Nephron progenitor cell (in vitro differentiated cells): ENCODE measurements around the gene EIF4G1.
A peak's percentile ranks its signal among the peaks of the same experiment; 100 is the strongest.

Experiments used
- DNase-seq: peaks from one replicate; pipeline ENCODE4 v3.0.0; 2021
- H3K27ac Mint-ChIP-seq: 2 replicates; pipeline ENCODE4 v1.8.0; 2021; ENCODE audit warnings: mild to moderate bottlenecking, moderate library complexity, mixed read lengths
- H3K27me3 Mint-ChIP-seq: 2 replicates; pipeline ENCODE4 v1.8.0; 2021; ENCODE audit warnings: mild to moderate bottlenecking, low read depth, mixed read lengths; ENCODE audit not compliant: poor library complexity
- H3K36me3 Mint-ChIP-seq: 2 replicates; pipeline ENCODE4 v1.8.0; 2021; ENCODE audit warnings: low read depth, mixed read lengths
- H3K4me1 Mint-ChIP-seq: 2 replicates; pipeline ENCODE4 v1.8.0; 2021; ENCODE audit warnings: mixed read lengths
- H3K4me3 Mint-ChIP-seq: 2 replicates; pipeline ENCODE4 v1.8.0; 2021; ENCODE audit warnings: mild to moderate bottlenecking, moderate library complexity, mixed read lengths
- H3K9me3 Mint-ChIP-seq: 2 replicates; pipeline ENCODE4 v1.8.0; 2021; ENCODE audit warnings: mild to moderate bottlenecking, moderate library complexity, mixed read lengths
- TF ChIP-seq, protein P1 (sequence below): fragments of 200-600 bp; sonication (generic); IDR thresholded peaks from 2 replicates; pipeline ENCODE4 v1.5.0; 2021; ENCODE audit warnings: antibody characterized with exemption

EIF4G1 gene

DNA sequence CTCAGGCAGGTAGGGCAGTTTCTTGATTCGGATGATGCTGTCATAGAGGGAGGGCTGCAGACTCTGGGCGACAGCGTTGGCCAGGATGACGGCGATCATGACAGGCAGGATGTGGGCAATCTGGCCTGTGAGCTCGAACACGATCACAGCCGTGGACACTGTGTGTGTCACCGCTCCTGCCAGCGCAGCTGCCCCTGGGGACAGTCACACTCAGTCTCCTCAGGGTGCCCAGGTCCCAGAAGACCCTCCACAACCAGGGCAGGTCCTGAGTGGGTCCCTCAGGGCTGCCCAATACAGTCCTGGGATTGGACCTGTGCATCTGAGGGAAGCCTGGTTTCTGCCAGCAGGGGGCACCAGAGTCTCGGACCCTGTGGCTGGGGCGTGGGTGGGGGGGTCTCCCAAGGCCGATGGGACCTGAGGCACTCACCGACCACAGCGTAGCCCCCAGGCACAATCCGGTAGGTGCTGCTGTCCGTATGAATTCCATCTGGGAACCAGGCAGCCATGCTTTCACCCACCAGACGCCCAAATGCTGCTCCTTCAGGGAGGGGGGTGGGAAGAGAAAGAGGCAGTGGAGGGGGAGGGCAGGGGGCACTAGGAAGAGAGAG lies 39.8 kb downstream of the EIF4G1 start:
- no peak overlapping the region for H3K27ac Mint-ChIP-seq
- peaks cover 37% of the 10 kb centered on the region for H3K4me1 Mint-ChIP-seq
- DNase-seq = peak; percentile 82
- TF ChIP-seq, protein P1, sequence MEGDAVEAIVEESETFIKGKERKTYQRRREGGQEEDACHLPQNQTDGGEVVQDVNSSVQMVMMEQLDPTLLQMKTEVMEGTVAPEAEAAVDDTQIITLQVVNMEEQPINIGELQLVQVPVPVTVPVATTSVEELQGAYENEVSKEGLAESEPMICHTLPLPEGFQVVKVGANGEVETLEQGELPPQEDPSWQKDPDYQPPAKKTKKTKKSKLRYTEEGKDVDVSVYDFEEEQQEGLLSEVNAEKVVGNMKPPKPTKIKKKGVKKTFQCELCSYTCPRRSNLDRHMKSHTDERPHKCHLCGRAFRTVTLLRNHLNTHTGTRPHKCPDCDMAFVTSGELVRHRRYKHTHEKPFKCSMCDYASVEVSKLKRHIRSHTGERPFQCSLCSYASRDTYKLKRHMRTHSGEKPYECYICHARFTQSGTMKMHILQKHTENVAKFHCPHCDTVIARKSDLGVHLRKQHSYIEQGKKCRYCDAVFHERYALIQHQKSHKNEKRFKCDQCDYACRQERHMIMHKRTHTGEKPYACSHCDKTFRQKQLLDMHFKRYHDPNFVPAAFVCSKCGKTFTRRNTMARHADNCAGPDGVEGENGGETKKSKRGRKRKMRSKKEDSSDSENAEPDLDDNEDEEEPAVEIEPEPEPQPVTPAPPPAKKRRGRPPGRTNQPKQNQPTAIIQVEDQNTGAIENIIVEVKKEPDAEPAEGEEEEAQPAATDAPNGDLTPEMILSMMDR = peak; percentile 70
- no peak overlapping the region for H3K4me3 Mint-ChIP-seq
- H3K36me3 Mint-ChIP-seq = peaks cover 18% of the 10 kb centered on the region
- peaks cover 3% of the 10 kb centered on the region for H3K27me3 Mint-ChIP-seq
- H3K9me3 Mint-ChIP-seq = no peaks in the 10 kb centered on the region

DNA sequence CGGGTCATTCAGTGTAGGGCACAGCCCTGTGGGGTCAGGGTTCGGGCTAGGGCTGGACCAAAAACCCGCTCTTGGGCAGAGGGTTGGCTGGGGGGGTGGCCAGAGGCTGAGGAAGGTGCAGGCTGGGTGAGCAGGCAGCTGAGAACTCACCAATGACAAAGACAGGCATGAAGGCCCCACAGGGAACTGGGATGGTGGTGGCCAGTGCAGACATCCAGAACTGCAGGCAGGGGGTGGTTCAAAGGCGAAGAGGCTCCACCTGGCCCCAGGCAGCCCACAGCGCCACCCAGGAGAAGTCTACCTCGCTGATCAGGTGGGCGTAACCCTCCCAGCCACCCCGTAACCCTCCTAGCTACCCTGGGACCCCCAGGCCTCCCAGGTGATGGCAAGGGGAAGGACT lies 40.3 kb downstream of the EIF4G1 start:
- no peak for DNase-seq
- Mint-ChIP-seq H3K27ac (no peak overlapping the region), H3K9me3 (no peaks in the 10 kb centered on the region), H3K4me1 (peaks cover 41% of the 10 kb centered on the region), H3K27me3 (peaks cover 3% of the 10 kb centered on the region), H3K36me3 (peaks cover 18% of the 10 kb centered on the region), H3K4me3 (no peak overlapping the region)
- TF ChIP-seq, protein P1 = no peak

DNA sequence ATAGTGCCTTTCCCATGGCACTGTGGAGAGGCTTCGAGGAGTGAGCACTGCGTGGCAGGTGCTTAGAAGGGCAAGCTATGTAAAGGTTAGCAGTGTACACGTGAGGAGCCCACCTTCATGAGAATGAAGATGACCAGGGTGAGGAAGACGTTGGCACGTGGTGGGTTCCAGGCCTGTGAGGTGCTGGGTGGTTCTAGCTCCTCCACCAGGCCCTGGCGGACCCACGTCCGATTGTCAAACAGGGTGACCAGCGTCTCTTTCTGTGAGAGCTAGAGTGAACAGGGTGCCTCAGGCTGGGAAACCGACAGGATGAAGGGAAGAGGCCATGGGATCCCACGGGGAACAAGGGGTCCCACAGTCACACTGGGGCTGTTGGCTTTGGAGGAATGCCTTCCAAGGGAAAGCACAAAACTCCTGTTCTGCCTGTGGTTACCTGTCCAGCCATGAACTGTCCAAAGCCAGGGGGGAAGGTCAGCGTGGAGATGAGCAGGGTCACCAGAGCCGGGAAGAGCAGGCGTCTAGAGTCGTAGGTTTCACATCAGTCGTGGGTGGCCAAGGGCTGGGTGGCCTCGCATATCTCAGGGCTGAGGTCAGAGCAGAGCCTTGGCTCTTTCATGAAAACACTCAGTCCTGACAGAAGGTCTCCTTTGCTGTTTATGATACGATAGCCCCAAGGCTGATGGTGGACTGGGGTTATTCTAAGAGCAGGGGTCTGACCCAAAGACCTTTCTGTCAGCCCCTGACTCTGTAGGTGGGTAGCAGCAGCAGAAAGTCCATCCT lies 41.0 kb downstream of the EIF4G1 start:
- peaks cover 10% of the 10 kb centered on the region for H3K27me3 Mint-ChIP-seq
- H3K9me3 Mint-ChIP-seq = no peaks in the 10 kb centered on the region
- H3K36me3 Mint-ChIP-seq = peaks cover 18% of the 10 kb centered on the region
- H3K4me1 Mint-ChIP-seq = peaks cover 48% of the 10 kb centered on the region
- DNase-seq = no peak
- peak overlapping the region; percentile 58 for H3K27ac Mint-ChIP-seq
- TF ChIP-seq, protein P1 = no peak
- H3K4me3 Mint-ChIP-seq = no peak overlapping the region

- TF ChIP-seq, protein P1 = no peak
- H3K27ac Mint-ChIP-seq = no peak overlapping the region
- no peak for DNase-seq
- no peak overlapping the region for H3K4me3 Mint-ChIP-seq
- peaks cover 8% of the 10 kb centered on the region for H3K27me3 Mint-ChIP-seq
- H3K9me3 Mint-ChIP-seq = no peaks in the 10 kb centered on the region
- H3K4me1 Mint-ChIP-seq = peaks cover 37% of the 10 kb centered on the region
- H3K36me3 Mint-ChIP-seq = peaks cover 14% of the 10 kb centered on the region
Measured at GRCh38 chr3:184357248-184358123, 43.1 kb downstream of the EIF4G1 start.

DNA sequence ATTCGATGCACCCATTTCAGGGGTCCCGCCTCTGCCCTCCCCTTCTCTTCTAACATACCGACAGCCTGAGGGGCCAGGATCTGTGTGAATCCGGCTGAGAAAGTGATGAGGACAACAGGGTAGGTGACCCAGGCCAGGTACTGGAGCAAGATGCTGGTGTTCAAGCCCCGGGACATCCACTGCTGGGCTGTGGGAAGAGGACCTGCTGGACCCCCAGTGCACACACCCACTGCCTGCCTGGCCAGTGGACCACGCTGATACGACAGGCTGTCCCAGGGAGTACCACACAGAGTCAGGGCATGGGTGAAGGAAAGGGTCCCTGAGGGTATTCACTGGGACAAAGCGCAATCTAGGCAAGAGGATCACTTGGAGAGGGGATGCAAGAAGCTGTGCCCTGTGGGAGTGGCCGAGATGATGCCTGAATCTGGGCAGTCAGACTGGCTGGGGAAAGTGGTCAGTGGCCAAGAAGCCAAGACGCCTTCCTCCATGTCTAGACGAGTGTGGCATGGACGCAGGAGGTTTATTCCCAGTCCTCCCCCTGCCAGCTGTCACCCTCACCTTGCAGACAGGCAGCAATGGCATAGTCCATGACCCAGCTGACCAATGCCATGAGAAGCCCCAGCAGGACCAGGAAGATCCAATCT lies 43.8 kb downstream of the EIF4G1 start:
- H3K27me3 Mint-ChIP-seq = peaks cover 8% of the 10 kb centered on the region
- H3K36me3 Mint-ChIP-seq = peaks cover 14% of the 10 kb centered on the region
- no peak overlapping the region for H3K27ac Mint-ChIP-seq
- H3K4me1 Mint-ChIP-seq = peaks cover 37% of the 10 kb centered on the region
- no peak overlapping the region for H3K4me3 Mint-ChIP-seq
- no peaks in the 10 kb centered on the region for H3K9me3 Mint-ChIP-seq
- TF ChIP-seq, protein P1 = no peak
- DNase-seq = no peak
